GM18519 (cell line): ENCODE results near the gene IDH3G.
"Not testable (repeated sequence)": the region's sequence is repeated elsewhere in the genome, so short reads cannot be mapped to it uniquely, and the experiment has no call there.

Experiments
- ATAC-seq: cut with Tn5 transposase; IDR thresholded peaks from one replicate; pipeline ENCODE4 v1.9.1; 2021; ENCODE audit warnings: mild to moderate bottlenecking, moderate library complexity; ENCODE audit not compliant: unreplicated experiment, low FRiP score

IDH3G gene

GRCh38 chrX:153763298-153763932 lies 30.8 kb downstream of the IDH3G start:
- ATAC-seq: no peak

- no peak for ATAC-seq
These were observed 31.5 kb downstream of the IDH3G start for GRCh38 chrX:153762626-153763173.

- no peak for ATAC-seq
These were observed 32.3 kb downstream of the IDH3G start for GRCh38 chrX:153761863-153762262.

- no peak for ATAC-seq
These were observed 39.0 kb downstream of the IDH3G start for GRCh38 chrX:153755136-153755535.

GRCh38 chrX:153750127-153750774 lies 43.9 kb downstream of the IDH3G start:
- ATAC-seq: no peak

- ATAC-seq: not testable (repeated sequence)
These were observed 45.2 kb downstream of the IDH3G start for GRCh38 chrX:153749017-153749416.

GRCh38 chrX:153746991-153747390 lies 47.2 kb downstream of the IDH3G start:
- ATAC-seq: not testable (repeated sequence)

GRCh38 chrX:153746359-153746758 lies 47.8 kb downstream of the IDH3G start:
- no peak for ATAC-seq

- not testable (repeated sequence) for ATAC-seq
These were observed 49.1 kb downstream of the IDH3G start for GRCh38 chrX:153745067-153745433.

- ATAC-seq: no peak
These were observed 49.7 kb downstream of the IDH3G start for GRCh38 chrX:153744210-153745066.

- ATAC-seq: not testable (repeated sequence)
These were observed 50.5 kb downstream of the IDH3G start for GRCh38 chrX:153743468-153744209.

- ATAC-seq: not testable (repeated sequence)
These were observed 51.2 kb downstream of the IDH3G start for GRCh38 chrX:153742796-153743467.

GRCh38 chrX:153742111-153742510 lies 52.1 kb downstream of the IDH3G start:
- ATAC-seq: not testable (repeated sequence)

GRCh38 chrX:153741446-153741845 lies 52.7 kb downstream of the IDH3G start:
- ATAC-seq: no peak

- ATAC-seq: no peak
These were observed 53.4 kb downstream of the IDH3G start for GRCh38 chrX:153740631-153741222.

GRCh38 chrX:153739754-153740486 lies 54.3 kb downstream of the IDH3G start:
- ATAC-seq: no peak

GRCh38 chrX:153738056-153738605 lies 56.0 kb downstream of the IDH3G start:
- no peak for ATAC-seq

GRCh38 chrX:153736871-153737441 lies 57.2 kb downstream of the IDH3G start:
- ATAC-seq: no peak
